ENCODE measurements around the gene TAS2R40. TPM values are rescaled to one million over a fixed set of nuclear protein-coding genes. Genes with fewer than 3 reads are reported as not detected.

Gene TAS2R40
- total RNA-seq, 4 donors from 2014 or later: not detected

DNA sequence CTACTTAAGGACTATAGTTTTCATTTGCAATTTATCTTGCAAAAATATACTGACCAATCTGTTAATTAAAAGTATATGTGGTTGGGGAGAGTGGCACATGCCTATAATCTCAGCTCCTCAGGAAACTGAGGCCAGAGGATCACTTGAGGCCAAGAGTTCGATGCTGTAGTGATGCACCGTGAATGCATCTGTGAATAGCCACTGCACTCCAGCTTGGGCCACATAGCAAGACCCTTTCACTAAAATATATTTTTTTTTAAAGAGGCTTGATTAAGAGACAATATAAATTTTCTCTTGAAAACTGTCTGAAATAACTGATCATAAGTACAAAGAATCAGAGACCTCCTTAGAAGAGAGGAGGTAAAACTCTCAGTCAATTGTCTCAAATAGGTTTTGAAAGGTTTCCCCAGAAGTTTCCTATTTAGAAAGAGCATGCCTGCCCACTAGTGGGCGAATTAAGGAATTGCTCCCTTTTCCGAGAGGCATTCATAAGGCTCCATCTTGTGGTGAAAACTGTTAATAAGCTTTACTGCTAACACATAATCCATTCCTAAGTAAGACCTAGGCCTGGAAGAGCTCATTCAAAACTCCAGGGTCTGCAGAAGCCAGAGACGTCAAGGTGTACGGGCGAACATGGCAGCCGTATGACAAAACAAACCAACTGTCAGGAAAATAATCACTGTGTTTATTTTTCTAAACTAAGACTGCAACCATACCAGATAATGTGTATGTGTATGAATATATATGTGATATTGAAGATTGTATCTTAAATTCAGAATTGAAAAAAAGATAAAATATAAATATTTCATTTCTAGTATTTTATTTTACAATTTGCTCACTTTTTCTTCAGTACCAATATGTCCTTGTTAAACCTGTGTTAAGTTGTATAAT, 6.8 kb upstream of the TAS2R40 start:
- intact Hi-C loops (cut with DNase I): loop anchor here (2.0 kb wide), 1 partner anchor 206 kb away; no protein-coding TSS in a partner anchor
- DNase-seq: no peak
- no peak overlapping the region for H3K27ac ChIP-seq
- peaks cover 0 to 4% (median 0%) of the 10 kb centered on the region in 4 donors for H3K27me3 ChIP-seq
- TF ChIP-seq CTCF (IDR thresholded peaks at IDR 0.05) (peak; percentile 92 to 99 (median 99)), POLR2A (IDR thresholded peaks at IDR 0.05) (no peak)
- H3K36me3 ChIP-seq: no peaks in the 10 kb centered on the region
- H3K4me3 ChIP-seq: no peak overlapping the region
- no peaks in the 10 kb centered on the region for H3K9me3 ChIP-seq
- 12 to 19% methylated on average over 8 of the region's 8 CpGs for WGBS, 2 donors
- H3K4me1 ChIP-seq: no peaks in the 10 kb centered on the region

DNA sequence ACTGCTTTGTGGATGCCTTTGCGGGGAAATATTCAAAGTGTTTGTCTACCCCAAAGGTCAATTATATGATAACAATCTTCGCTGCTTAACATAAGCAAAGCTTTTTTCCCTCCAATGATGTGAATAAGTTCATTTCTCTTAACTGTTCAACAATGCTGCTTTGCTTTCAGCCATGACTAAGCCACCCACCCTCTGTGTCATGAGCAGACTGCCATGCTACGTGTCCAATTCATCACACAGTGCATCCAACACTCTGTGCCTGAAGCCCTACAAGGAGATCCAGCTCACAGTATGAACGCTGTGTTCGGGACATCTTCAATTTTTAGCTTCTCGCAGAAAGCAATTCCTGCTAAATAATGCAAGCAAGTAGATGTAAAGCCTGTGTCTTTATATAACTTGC, 5.7 kb upstream of the TAS2R40 start:
- Histone ChIP-seq H3K9me3 (no peaks in the 10 kb centered on the region), H3K27ac (no peak overlapping the region), H3K4me1 (no peaks in the 10 kb centered on the region), H3K36me3 (no peaks in the 10 kb centered on the region), H3K4me3 (no peak overlapping the region), H3K27me3 (peaks cover 0 to 4% (median 0%) of the 10 kb centered on the region in 4 donors)
- WGBS, 2 donors: 73 to 79% methylated on average over 6 of the region's 6 CpGs
- DNase-seq: no peak
- intact Hi-C loops (cut with DNase I): no loop called here
- TF ChIP-seq CTCF (IDR thresholded peaks at IDR 0.05) (no peak), POLR2A (IDR thresholded peaks at IDR 0.05) (no peak)

DNA sequence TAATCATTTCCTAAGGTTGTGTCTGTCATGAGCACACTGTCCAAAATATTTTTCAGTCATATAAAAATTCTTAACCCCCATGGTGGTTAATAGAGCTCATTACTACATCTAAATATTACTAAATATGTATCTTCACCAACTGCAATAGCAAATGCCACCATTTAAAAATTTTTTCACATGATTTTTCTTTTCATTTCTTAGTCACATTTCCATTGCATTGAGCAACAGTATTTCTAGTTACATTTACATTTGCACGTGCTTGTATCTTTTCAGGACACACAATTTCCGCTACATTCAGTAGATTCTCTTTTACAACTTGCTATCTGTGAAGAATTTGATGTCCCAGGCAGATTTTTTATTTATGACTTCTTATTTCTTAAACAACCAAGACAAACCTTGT, 5.2 kb upstream of the TAS2R40 start:
- Histone ChIP-seq H3K9me3 (no peaks in the 10 kb centered on the region), H3K4me1 (no peaks in the 10 kb centered on the region), H3K4me3 (no peak overlapping the region), H3K36me3 (no peaks in the 10 kb centered on the region), H3K27ac (no peak overlapping the region), H3K27me3 (peaks cover 0 to 4% (median 0%) of the 10 kb centered on the region in 4 donors)
- WGBS, 2 donors: 77 to 85% methylated on average over 2 of the region's 2 CpGs
- TF ChIP-seq POLR2A (IDR thresholded peaks at IDR 0.05): no peak
- no peak for TF ChIP-seq CTCF (IDR thresholded peaks at IDR 0.05)
- intact Hi-C loops (cut with DNase I): no loop called here
- no peak for DNase-seq

GRCh38 chr7:143217806-143218205, 4.0 kb upstream of the TAS2R40 start:
- 77 to 84% methylated on average over 2 of the region's 2 CpGs for WGBS, 2 donors
- H3K27me3 ChIP-seq: peaks cover 0 to 4% (median 0%) of the 10 kb centered on the region in 4 donors
- no peak for DNase-seq
- no peak overlapping the region for H3K27ac ChIP-seq
- H3K4me3 ChIP-seq: no peak overlapping the region
- H3K9me3 ChIP-seq: no peaks in the 10 kb centered on the region
- no peaks in the 10 kb centered on the region for H3K36me3 ChIP-seq
- no peak for TF ChIP-seq CTCF (IDR thresholded peaks at IDR 0.05)
- no peak for TF ChIP-seq POLR2A (IDR thresholded peaks at IDR 0.05)
- intact Hi-C loops (cut with DNase I): no loop called here
- H3K4me1 ChIP-seq: no peaks in the 10 kb centered on the region

DNA sequence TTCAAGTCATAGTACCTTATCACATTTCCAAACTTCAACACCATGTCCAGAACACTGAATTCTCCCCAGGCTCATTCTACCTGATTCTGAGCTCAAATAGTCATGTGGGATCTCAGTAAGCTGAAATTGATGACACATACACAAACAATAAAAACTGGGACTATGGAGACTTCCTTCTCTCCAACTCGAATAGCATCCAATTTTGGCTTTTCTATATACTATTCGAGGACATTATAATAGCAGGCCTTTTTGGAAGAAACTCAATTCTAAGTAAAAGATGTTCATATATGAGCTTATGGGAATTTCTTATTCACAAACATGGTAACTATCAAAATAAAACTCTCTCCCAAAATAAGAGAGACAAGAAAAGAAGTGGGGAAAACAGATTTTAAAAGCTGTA, 551 bp upstream of the TAS2R40 start:
- no peak overlapping the region for H3K4me3 ChIP-seq
- H3K36me3 ChIP-seq: no peaks in the 10 kb centered on the region
- TF ChIP-seq POLR2A (IDR thresholded peaks at IDR 0.05) (no peak), CTCF (IDR thresholded peaks at IDR 0.05) (no peak)
- DNase-seq: no peak
- H3K9me3 ChIP-seq: no peaks in the 10 kb centered on the region
- no peak overlapping the region for H3K27ac ChIP-seq
- WGBS, 2 donors: 67 to 76% methylated on average over 2 of the region's 2 CpGs
- no peaks in the 10 kb centered on the region for H3K4me1 ChIP-seq
- H3K27me3 ChIP-seq: peaks cover 0 to 4% (median 0%) of the 10 kb centered on the region in 4 donors
- intact Hi-C loops (cut with DNase I): no loop called here
